ENCODE data around the gene FHIT.
"Not testable (repeated sequence)": the region's sequence is repeated elsewhere in the genome, so short reads cannot be mapped to it uniquely, and the experiment has no call there.

Gene FHIT

DNA sequence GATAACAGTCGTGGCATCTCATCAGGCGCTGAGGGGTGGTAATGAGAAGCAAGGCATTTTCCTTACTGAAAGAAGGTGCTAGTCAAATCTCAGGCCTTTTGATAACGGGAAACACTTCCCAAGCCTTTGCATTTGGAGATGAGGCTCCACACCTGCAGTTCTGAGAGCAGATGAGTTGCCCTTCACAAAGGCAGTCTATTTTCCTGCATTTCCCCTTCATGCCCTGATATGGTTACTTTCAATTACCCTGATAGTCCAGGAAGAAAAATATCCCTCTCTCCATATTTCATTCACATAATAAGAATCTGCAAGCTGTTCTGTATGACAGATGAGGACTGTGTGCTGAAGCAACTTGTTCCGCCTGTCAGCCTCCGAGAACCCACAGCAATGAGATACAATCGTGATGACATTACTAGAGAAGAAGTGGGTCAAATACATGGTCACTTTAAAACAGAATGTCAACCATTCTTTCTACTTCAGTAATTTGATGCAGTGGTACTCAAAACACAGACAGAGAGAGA lies 25.0 kb downstream of the FHIT start:
- DNase-seq (ENCODE audit: low read depth), result no peak

DNA sequence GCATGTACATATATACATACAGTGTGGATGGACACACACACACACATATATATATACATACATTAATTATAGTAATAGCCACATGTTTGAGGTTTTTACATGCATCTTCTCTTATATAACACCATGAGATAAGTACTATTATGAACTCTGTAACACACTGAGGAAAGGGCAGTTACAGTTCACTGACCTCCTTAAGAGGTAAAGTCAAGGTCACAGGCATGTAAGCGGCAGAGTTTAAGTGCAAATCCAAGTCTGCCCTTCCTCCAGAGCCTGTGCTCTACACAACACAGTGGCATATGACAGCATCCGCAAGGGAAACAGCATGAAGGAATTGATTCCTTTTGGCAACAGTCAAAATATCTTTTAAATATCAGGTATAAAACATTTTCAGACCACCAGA lies 26.4 kb downstream of the FHIT start:
- DNase-seq (ENCODE audit: low read depth), result no peak

DNA sequence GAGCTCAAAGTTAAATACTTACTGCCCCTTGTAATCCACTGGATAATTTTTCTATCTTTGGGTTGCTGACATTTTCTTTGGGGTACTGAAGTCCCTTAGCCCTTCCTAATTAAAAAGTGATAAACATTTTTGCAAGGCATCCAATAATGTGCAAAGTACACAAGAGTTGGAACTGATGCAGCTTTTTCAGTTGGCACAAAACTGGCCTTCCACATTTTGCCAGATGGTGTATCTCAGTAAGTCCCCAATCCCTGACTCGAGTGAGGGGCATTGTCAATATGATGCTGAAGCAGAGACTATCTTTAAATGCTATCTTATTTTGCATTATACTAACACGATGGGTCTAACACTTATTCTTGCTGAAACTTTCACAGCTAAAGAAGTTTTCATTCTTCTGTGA lies 27.8 kb downstream of the FHIT start:
- DNase-seq (ENCODE audit: low read depth), result no peak

DNA sequence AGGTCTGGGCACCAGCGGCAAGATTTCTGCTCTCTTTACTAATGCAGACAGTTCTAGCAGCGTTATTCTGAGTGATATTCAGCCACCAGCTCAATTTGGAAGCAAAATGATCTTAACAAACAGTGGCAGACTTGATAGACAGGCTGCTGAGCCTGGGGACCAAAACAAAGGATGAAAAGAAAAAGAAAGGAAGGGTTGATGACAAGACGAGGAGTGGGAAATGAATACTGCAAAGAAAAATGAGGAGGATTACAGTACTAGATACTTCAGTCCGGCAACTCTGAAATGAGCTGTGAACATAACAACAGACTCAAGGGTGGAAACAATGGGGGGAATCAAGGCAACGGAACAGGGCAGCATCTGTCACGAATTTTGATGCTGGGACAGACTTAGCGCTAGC lies 28.8 kb downstream of the FHIT start:
- no peak for DNase-seq (ENCODE audit: low read depth)

DNA sequence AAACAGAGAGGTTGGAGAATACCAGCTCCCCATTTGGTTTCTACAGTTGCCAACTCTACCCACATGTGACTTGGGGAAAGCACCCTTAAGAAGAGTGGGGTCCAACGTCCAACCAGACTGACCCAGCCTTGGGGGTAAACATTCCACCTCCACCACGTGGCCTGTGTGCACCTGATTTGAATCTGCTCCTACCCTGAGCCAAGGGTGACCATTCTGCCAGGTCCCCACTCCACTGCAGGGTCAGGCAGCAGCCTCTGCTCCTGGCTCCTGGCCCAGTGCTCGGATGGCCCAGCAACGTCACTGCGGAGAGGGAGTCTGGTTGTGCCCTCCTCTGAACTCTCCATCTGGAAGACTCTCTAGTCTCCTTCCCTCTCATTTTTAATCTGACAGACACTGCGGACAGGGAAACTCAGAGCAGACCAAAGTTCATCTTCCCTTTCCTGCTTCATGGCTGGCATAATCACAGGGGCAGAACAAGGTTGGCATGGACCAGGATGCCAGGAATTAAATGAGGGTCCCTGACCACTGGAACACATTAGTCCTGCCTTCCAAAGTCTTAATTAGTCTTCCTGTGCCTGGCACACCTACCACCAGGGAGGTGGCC lies 29.4 kb downstream of the FHIT start:
- DNase-seq (ENCODE audit: low read depth), result no peak

DNA sequence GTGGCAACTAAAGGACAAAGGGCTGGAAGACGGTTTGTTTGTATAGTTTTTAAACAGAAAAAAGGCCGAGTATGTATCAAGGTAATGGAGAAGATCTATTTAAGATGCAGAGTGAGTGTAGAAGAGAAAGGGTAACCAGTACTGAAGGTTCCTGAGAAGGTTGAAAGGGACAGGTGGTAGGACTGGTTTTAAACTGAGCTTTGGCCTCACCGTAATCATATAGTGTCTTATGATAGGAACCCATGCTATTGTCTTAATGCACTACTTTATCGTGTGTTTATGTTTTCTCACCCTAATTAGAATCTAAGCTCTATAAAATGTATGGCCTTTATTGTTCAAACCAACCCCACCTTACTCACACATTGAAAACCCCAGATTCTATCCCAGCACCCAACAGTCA lies 32.7 kb downstream of the FHIT start:
- DNase-seq (ENCODE audit: low read depth), result no peak

DNA sequence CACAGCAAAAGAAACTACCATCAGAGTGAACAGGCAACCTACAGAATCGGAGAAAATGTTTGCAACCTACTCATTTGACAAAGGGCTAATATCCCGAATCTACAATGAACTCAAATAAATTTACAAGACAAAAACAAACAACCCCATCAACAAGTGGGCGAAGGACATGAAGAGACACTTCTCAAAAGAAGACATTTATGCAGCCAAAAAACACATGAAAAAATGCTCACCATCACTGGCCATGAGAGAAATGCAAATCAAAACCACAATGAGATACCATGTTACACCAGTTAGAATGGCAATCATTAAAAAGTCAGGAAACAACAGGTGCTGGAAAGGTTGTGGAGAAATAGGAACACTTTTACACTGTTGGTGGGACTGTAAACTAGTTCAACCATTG lies 35.1 kb downstream of the FHIT start:
- not testable (repeated sequence) for DNase-seq (ENCODE audit: low read depth)

DNA sequence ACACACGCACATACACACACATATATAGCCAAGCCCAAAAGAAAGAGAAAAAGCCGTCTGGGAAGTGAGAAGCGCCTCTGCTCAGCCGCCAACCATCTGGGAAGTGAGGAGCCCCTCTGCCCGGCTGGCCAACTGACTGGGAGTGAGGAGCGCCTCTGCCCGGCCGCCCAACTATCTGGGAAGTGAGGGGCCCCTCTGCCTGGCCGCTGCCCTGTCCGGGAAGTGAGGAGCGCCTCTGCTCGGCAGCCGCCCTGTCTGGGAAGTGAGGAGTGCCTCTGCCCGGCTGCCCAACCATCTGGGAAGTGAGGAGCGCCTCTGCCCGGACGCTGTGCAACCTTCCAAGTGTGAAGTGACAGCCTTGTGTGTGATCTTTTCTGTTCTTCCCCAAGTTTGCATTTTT lies 49.2 kb downstream of the FHIT start:
- DNase-seq (ENCODE audit: low read depth), result no peak

DNA sequence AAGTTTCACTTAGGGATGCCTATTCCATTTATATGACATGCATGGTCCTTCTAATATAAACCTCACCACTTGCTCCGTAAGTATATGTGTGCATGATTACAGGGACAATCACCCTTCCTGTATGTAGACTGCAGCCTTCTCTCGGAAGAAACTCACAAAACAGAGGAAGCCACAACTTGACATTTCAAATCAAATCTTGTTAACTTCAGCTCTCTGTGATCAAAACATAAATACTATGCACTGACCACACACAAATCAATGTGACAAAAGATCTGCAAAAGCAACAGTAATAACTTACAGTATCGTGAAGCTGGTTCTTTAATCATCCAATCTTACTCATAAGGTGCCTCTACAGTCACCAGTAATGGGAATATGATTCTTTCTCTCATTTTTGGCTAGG lies 50.2 kb downstream of the FHIT start:
- no peak for DNase-seq (ENCODE audit: low read depth)

DNA sequence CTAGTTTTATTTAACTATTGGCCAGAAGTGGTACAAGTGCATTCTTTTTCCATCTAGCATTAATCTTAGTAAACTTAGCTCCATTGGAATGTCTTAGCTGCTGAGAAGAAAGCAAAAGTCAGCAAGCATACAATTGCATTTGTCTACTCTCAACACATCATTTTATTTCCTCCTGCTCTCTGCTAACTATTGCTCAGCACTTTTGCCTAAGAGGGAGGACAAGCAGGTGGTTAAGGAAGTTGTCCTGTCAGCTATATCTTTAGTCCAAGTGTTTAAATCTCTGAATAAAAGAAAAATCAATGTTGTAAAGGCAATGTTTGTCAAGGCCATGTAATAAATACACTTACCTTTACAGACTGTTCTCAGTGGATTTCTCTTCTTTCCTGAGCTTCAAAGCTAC lies 51.0 kb downstream of the FHIT start:
- DNase-seq (ENCODE audit: low read depth), result no peak

DNA sequence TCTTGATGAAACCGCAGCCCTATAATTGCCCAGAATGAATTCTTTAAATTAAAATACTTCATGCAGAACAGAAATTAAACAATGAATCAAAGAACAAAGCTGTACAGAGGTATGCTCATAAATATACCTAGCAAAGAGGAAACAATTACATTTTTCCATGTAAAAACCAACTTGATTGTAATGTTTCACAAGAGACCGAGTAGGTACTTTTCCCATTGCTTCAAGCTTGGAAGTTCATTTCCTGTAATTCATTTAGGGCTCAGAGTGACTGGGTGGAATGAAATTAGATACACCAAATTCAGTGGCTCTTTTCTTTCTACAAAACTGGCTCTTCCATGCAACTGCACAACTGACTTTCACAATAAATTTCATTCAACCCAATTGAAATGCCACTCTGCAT lies 51.4 kb downstream of the FHIT start:
- no peak for DNase-seq (ENCODE audit: low read depth)

DNA sequence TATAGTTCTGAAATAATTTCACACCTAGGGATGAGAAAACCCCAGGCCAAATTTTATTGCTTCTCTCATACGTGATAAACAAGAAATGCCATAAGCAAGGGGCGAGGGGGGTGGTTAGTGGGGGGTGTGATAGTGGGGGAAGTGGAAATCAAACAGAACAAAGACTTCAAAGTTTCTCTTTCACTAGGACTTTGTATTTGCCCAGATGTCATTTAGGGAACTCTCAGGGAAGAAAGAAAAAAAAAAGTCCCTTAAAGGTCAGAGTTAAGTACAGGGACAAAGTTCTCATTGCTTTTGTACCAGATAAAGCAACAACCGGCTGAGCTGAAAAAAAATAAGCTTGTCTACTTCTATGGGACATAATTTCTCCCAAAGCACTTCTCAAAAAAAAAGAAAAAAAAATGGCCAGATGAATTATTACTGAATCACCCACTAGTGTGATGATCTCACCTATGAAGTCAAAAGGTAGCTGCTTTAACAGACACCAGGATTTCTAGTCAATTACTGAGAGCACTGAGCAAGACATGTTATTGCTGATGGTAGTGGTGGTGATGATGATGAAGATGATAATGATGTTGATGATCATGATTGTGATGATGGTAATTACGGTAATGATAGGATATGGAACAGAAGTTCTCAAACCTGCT lies 56.2 kb downstream of the FHIT start:
- no peak for DNase-seq (ENCODE audit: low read depth)

DNA sequence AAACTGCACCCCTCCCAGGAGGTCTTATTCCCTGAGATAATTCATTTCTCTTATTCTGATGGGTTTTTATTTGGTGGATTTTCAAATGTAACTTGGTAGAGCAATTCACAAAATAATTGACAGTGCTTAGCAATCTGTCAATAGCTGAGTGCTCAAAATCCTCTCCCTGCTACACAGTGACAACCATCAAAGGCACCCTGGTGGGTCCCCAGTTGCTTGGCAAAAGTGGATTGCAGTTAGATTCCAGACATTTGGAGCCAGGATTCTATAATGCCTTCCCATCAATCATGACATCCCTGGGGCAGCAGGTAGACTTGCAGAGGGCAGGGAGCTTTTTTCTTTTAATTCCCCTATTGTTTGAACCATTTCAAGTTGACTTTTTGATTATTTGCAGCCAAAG lies 59.0 kb downstream of the FHIT start:
- no peak for DNase-seq (ENCODE audit: low read depth)

DNA sequence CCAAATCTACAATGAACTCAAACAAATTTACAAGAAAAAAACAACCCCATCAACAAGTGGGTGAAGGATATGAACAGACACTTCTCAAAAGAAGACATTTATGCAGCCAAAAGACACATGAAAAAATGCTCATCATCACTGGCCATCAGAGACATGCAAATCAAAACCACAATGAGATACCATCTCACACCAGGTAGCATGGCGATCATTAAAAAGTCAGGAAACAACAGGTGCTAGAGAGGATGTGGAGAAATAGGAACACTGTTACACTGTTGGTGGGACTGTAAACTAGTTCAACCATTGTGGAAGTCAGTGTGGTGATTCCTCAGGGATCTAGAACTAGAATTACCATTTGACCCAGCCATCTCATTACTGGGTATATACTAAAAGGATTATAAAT lies 61.0 kb downstream of the FHIT start:
- DNase-seq (ENCODE audit: low read depth), result not testable (repeated sequence)

DNA sequence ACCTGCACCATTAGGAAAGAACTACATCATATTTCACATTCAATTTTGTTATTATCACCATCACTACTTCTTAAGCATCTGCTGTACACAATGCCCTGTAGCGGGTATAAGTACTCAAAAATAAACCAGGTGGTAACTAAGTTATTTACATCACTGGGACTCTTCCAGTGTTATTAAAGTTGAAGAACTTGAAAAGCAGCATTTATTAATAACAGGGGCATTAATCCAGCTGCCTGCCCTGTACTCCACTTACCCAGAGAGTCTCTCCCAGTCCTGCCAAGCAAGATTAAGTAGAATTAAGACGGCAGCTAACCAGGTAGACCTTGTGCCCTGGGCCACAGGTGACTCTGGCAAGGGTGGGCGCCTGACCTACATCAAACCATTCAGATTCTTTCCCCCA lies 65.2 kb downstream of the FHIT start:
- no peak for DNase-seq (ENCODE audit: low read depth)

DNA sequence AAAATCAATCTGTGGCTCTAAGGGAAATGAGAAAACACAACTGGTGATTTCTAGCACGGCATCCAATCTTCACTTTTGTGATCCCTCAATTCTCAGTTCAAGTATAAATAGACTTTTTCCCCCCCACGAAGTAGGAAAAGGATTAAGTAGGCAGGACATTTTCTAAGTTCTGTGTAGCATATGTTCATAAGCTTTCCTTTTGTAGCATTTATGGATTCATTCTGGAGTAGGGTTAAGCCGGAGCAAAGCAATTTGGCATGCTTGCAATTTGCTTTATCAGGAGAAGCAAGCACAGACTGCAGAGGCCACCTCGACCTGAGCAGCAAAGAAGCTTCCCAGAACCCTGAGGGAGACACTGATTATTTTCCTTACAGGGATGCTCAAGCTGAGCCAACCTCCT lies 66.3 kb downstream of the FHIT start:
- DNase-seq (ENCODE audit: low read depth), result no peak

DNA sequence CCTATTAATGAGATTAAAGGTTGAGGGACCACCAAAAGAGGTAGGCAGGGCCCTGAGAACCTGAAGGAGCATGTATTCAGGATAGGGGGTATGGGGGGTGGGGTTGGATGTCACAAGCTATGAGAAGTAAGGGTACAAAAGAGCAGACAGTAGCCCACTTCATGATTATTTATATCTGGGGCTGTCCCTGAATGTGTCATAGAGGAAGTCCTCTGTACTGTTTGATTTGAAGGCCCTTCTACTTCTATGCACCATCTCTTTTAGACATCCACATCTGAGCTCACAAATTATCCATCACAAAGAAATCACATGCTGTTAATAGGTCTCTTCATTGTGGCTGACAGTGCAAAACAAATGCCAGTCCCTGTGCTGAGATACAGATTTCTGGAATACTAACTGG lies 68.6 kb downstream of the FHIT start:
- no peak for DNase-seq (ENCODE audit: low read depth)

DNA sequence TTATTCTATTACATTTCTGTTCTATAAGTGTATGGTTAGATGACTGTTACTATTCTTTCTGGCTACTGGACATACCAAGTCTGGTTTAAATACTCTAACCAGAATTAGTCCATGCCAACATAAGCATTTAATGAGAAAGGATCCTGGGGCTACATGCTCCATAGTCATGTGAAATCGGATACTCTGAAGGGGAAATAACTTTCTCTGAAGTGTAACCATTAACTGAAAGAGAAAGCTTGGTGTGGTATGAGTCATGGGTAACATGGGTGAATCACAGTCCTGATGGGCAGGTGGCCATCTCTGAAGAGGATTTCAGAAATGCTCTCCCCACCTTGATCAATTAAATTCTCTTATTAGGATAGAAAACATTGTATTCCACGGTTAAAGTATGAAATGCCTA lies 69.4 kb downstream of the FHIT start:
- DNase-seq (ENCODE audit: low read depth), result no peak

DNA sequence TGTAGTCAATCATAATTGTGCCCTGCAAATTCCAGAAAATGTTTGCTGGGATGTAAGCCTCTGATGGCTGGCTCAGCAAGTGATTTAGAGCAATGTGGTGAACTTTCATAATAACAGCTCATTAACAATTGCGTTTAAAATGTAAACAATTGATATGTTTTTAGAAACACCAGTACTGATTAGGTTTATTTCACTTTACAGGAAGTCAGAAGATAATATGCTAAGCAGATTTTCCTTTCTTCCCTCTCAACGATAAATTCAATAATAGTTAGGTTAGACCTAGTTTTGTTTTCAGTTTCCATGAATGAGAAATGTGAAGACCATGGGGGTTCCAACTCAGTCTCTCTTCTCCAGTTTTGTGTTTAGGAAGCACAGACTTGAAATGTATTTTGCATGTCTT lies 71.0 kb downstream of the FHIT start:
- DNase-seq (ENCODE audit: low read depth), result no peak

DNA sequence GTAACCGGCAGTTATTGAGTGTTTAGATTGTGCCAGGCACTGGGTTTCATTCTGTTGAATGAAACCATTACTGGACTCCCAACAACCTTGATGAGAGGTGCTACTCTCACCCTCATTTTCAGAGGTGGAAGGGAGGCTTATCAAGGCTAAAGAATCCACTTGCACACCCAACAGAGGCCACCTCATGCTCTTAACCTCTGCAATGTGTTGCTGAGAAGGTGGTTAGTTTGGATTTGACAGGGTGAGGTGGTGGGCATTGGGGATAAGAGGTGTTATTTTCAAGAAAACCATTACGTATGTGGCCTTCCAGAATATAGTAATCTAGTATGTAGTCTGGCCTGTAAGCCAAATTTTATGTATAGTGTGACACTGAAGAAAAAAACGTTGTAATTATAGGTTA lies 73.1 kb downstream of the FHIT start:
- no peak for DNase-seq (ENCODE audit: low read depth)

DNA sequence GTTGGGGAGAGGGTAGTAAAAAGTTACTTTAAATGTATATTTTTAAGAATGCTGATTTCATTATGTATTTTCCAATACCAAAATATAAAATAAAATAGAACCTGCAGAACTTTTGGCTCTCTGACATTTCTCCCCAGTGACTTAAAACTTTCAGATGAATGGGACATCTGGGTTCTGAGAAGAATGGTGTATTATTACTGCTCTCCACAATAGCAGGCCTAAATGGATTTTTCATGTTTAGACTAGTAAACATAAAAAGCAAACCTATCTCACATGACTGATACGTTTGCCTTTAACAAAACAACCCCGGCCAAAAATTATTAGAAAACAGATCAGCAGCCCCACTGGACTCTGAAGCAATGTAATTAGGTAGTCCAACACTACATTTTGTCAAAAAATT lies 73.8 kb downstream of the FHIT start:
- no peak for DNase-seq (ENCODE audit: low read depth)

DNA sequence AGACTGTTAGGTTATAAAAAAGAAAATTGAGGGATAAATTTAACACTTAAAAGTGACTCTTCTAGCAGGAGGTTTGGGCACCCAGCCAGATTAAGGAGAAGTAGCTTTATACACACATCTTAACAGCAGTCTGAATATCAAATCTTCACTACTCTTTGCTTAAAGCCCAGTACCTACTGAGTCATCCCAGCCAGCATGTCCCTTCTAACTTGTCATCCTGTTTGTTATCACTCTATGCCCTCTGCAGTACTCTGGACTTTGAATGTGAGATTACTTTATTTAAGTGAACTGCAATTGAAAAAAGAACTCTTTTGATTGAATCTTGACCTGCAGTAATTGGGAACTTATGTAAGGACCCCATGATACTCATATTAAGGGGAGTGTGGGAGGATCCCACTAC lies 77.6 kb downstream of the FHIT start:
- DNase-seq (ENCODE audit: low read depth), result no peak

DNA sequence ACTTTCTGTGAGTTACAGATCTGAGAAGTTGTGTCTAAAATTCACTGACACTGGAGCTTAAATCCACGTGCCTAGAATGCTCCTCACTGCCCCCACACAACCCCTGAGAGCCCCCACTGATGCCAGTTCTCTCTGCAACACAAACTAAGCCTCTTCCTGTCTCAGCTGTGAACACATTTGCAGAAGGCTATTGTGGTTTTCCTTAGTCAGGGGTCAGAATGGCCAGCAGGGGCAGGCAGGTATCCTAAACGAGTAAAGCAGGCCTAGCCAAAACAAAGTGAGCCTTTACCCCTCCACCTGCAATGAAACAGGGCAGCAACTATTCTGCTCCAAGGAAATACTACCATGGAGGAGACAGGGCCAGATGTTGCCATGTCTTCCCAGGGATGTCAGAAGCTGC lies 78.6 kb downstream of the FHIT start:
- DNase-seq (ENCODE audit: low read depth), result no peak

DNA sequence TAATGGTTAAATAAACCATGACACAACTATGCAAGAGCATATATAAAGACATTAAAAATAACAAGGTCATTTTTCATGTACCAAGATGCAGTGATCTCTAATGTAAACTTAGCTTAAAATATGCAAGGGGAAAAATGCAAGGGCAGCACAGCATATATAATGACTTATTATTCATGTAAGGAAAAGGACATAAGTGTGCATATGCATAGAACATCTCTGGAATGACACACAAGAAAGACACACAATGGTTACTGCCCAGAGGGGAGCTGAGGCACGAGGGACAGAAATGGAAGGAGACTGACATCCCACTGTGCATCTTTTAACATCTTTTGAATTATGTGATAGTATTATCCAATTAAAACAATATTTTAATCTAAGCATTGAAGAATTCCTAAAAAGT lies 79.0 kb downstream of the FHIT start:
- no peak for DNase-seq (ENCODE audit: low read depth)

Data from HS-27A (cell line).